Left ventricle myocardium superior (tissue), 1 donor: ENCODE measurements around the gene OR52E5. TPM values are rescaled to one million over a fixed set of nuclear protein-coding genes. Genes with fewer than 3 reads are reported as not detected.

ENCODE experiments used
- ATAC-seq: fragments of 200-7000 bp; cut with Tn5 transposase; one replicate; pipeline ENCODE4 v1.9.1; 2020; ENCODE audit warnings: mild to moderate bottlenecking, moderate library complexity
- DNase-seq: peaks from one replicate; pipeline ENCODE4 v3.0.0-alpha.2; 2020
- intact Hi-C: fragments of 100-400 bp; cut with micrococcal nuclease; formaldehyde crosslinking; loops from one replicate; pipeline ENCODE4 v1.11.0; 2022
- long read RNA-seq: library from polyadenylated mRNA; unstranded; transcript quantifications from one replicate; pipeline ENCODE4 v2.0.0, GENCODE V29; 2021
- total RNA-seq: library from RNA; stranded (reverse); fragmentation: NEBNext Ultra II Directional; extraction: Animal tissue kit (Norgen Biotek cat#: 25700); gene quantifications from one replicate; pipeline ENCODE4 v1.2.1, GENCODE V29; 2021
- donor health status: DM: no; HTN: yes; CAD: no; lungs with severe emphysema.

OR52E5 gene
- total RNA-seq: not detected
- long read RNA-seq: 0 reads

DNA sequence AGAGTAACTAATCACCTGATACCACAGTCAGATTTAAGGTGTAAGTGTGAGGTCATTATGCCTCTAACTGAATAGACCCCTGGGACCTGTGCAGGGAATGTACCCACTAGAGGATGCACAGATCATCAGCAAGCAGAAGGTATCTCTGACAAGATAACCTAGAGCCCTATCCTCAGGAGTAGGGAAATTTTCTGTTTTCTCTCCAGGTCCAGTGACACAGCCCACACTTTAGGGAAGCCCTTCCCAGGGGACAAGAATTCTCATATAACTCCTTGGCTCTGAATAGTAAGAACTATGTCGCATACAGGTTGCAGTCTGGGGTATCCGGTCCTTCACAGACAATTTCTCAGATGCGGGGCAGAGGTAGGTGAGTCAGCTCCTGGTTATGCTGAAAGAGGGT lies at the start of gene OR52E5:
OR52E5 (plus strand) TSS at position 301 of the 400 bp plus-strand sequence. CDS start 7,569 bp downstream, outside the sequence.
- no peak for DNase-seq
- intact Hi-C loops: no loop called here
- no peak for ATAC-seq

DNA sequence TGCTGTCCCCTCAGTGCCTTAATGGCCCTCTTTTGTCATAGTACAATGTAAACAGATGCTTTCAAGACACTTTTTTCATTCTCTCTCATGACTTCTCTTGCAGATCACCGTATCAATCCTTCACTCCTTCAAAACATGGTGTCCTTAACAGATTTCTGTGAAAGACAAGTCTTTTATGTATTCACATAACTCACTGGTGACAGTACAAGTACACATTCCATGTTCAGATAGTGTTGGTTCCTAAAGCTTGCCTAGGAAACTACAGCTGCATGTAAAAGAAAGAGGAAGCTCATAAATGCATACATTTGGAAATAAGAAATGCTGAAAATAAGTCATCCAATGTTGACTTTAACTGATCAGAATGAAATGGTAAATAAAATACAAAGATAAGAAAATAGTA lies 46.3 kb upstream of the OR52E5 start:
- intact Hi-C loops: no loop called here
- ATAC-seq (no peak), DNase-seq (no peak)

DNA sequence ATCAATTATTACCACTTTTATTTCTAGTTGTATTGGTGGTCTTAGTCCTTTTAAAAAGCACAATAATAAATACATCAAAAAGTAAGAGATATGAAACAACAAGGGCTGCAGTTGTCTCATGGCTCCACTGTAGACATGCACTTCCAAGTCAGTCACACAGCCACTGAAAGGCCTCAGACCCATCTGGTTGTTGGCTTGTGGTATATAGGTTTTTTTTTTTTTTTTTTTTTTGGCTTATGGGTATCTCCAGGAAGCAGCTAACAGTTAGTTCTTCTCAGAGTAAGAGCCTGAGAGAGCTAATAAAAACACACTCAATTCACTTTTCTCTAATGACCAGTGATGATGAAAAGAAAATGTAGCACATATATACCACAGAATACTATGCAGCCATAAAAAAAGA lies 45.3 kb upstream of the OR52E5 start:
- intact Hi-C loops: no loop called here
- ATAC-seq (no peak), DNase-seq (no peak)

DNA sequence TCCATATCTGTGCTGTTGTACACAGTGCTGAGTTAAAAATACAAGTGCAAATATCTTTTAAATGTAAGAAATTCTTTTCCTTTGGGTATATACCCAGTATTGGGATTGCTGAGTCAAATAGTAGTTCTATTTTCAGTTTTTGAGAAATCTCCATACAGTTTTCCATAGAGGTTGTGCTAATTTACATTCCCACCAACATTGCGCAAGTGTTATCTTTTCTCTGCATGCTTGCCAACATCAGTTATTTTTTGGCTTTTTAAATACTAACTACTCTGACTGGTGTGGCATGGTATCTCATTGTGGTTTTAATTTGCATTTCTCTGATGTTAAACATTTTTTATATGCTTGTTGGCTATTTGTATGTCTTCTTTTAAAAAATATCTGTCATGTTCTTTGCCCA lies 42.0 kb upstream of the OR52E5 start:
- no peak for ATAC-seq
- intact Hi-C loops: no loop called here
- no peak for DNase-seq

DNA sequence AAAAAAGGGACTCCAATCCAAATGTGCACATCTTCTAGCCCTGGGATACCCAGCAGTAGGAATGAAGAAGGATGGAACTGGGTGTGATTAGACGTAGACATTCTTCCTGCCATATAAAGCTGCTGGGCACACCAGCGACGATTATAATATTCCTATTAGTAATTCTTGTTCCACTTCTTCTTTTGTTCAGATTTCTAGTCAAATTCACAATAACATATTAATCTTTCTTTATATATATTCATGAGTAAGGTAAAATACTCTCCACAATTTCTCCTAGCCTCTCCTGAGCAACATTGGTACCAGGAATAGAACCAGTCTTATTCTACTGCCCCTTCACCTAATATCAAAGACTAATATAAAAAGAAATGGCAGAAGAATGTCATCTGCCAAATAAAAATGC lies 35.4 kb upstream of the OR52E5 start, which contains the start of gene OR52E8:
OR52E8 (minus strand) TSS at position 101 of the 400 bp plus-strand sequence; CDS start at position 101, 0 bp downstream.
- DNase-seq (no peak), ATAC-seq (no peak)
- intact Hi-C loops: no loop called here

DNA sequence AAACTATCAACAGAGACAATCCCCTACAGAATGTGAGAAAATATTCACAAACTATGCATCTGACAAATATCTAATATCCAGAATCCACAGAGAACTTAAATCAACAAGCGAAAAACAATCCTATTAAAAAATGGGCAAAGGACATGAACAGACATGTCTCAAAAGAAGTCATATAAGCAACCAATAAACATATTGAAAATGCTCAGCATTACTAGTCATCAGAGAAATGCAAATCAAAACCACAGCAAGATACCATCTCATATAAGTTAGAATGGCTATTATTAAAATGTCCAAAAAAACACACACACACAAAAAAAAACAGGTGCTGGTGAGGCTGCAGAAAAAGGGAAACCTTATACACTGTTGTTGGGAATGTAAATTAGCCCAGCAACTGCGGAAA lies 27.2 kb upstream of the OR52E5 start:
- DNase-seq (no peak), ATAC-seq (no peak)
- intact Hi-C loops: no loop called here

DNA sequence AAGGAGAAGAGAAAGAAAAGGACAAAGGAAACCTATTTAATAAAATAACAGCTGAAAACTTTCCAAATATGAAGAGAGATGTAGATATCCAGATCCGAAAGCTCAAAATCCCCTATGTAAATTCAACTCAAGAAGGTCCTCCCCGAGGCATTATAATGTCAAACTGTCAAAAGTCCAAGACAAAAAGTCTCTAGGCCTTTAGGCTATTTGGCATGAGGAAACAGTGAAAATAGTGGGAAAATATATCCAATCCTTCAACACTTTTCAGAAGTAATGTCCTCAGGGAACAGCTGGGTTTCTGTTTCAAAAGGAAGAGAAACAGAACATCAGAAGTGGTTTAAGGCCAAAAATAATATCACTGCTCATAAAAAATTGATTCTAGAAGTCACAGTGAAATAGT lies 14.4 kb upstream of the OR52E5 start:
- no peak for ATAC-seq
- DNase-seq: no peak
- intact Hi-C loops: no loop called here

DNA sequence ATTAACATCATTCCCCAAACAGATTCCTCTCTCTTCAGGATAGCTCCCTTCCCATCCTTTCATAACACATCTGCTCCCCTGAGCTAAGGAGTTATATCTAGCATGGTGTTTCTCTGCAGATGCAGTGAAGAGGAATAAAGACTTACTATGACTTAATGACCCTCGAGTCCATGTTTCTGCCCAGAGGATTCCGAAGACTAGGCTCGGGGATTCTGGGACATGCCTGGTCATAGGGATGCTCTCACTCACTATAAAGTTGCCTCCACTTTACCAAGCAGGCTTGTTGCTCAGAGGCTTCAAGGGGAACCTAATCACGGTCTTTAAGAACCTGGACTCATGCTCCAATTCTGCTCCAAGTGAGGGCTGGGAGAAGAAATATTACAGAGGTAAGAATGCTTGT lies 12.7 kb upstream of the OR52E5 start, which contains the start of gene OR52E4:
OR52E4 (plus strand) TSS at position 301 of the 400 bp plus-strand sequence. CDS start 3,664 bp downstream, outside the sequence.
- DNase-seq (no peak), ATAC-seq (no peak)
- intact Hi-C loops: no loop called here

DNA sequence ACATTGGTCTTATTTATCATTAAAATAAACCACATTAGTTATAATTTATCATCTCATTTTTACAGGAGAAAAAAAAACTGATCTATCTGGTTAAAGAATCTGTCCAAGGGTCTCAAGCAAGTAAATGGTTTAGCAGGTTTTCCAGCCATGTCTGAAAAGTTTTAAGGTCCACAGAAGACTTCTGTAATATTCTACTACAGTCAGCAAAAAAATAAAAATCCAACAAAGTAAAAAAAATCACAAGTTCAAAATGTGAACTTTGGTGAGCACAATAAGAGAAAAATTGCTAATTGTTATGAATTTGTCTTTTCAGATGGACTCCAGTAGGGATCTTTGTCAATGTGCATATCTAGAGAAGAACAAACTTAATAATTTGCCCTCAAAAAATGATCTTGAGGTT lies 11.3 kb upstream of the OR52E5 start:
- intact Hi-C loops: no loop called here
- no peak for ATAC-seq

DNA sequence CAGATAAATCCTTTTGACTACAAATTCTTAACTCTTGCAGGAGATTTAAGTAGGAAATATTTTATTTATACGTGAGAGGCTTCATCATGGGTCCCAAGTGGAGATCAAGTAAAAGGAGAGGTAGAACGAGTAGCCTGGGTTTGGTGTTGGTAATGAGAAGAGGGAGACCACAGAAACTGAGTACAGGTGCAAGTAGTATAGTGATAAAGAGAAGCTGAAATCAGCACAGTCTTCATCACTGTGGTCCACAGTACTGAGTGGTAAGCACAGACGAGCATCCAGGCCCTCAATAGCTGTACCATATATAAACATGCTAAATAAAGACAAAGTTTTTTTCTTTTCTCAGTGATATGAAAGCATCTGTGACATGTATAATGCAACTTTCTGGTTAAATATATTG lies 5.8 kb upstream of the OR52E5 start:
- intact Hi-C loops: no loop called here

More for the DNA sequence above, 11.3 kb upstream of the OR52E5 start:
- DNase-seq: no peak

DNA sequence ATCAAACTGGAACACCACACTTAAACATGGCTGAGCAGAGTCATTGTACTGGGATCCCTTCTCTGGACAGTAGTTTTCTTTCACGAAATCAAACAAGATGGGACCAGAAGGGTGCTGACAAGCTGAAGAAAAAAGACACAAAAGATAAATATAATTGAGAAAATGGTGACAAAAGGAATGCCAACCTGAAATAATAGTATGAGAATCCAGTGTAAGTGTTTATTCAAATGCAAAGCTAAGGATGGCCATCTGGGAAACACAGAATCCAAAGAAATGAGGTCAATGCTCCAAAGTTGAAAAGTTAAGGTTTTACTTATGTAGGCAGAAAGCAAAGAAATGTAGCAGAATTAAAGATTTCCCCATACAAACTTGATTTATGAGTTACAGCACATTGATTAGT lies 5.3 kb upstream of the OR52E5 start:
- intact Hi-C loops: no loop called here
- ATAC-seq: no peak
- DNase-seq: no peak

More for the DNA sequence above, 5.8 kb upstream of the OR52E5 start:
- ATAC-seq (no peak), DNase-seq (no peak)

DNA sequence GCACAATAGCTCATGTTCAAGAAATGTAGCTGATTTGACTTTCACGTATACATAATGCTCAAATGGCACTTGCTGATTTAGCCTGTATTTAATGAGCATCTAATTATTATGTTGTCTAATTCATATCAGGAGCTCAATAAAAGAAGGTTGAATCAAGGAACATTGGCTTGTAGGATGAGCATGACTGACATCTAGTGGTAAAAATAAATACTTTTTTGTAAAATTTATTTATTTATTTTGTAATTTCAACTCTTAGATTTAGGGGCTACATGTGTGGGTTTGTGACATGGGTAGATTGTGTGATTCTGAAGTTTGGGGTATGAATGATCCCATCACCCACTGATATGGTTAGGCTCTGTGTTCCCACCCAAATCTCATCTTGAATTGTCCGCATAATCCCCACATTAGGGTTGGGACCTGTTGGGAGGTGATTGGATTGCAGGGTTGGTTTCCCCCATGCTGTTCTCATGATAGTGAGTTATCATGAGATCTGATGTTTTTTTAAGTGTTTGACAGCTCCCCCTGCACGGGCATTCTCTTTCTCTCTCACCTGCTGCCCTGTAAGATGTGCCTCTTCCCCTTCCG lies 1.7 kb upstream of the OR52E5 start:
- DNase-seq (no peak), ATAC-seq (no peak)
- intact Hi-C loops: no loop called here

DNA sequence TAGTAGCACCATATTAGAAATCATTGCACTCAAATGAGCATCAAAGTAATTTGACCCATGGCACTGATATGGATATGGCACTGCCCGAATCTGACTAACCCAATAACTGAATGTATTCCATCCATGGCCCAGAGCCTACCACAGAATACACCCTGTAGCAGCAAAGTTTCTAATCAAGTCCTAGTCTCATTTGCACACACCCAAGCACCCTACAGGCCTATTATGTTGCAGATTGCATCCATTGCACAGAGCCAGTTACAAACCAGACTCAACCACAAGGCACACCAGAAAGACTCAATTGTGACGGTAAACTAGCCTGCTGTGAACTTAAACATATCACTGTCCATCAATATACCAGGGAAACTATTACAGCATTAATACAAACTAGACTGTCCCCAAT lies 6.5 kb downstream of the OR52E5 start:
- no peak for DNase-seq
- no peak for ATAC-seq
- intact Hi-C loops: no loop called here

DNA sequence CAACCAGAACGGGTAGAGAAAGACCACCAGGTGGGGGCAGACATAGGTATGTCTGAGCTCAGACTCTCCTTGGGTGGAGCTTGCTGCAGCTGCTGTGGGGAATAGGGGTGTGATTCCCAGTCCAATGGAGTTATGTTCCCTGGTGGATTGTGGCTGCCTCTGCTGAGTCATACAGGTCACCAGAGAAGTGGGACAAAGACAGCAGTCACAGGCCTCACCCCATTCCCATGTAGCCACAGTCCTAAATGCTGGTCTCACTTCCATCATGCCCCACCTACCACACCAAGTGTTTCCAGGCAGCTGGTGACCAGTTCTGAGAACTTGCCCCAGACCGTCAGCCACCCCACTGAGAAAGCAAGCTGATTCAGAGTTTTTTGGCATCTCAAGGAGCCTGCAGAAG lies 17.5 kb downstream of the OR52E5 start:
- ATAC-seq (no peak), DNase-seq (no peak)
- intact Hi-C loops: no loop called here

DNA sequence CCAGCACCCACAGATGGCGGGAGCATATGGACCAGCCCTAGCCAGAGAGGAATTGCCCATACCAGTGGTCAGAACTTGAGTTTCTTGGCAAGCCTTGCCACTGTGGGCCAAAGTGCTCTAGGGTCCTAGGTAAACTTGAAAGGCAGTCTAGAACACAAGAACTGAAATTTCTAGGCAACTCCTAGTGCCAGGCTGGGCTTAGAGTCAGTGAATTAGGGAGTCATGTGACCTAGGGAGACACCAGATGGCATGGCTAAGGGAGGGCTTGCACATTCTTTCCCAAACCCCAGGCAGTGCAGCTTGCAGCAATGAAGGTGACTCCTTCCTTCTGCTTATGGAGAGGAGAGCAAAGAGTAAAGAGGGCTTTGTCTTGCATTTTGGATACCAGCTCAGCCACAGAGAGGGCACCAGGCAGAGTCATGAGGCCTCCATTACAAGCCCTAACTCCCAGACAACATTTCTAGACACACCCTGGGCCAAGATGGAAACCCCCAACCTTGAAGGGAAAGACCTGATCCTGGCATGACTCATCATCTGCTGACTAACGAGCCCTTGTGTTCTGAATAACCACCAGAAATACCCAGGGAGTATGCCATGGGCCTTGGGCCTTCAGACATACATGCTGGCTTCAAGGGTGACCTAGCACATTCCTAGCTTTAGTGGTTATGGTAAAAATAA lies 29.9 kb downstream of the OR52E5 start:
- intact Hi-C loops: no loop called here
- DNase-seq: no peak
- ATAC-seq: no peak

DNA sequence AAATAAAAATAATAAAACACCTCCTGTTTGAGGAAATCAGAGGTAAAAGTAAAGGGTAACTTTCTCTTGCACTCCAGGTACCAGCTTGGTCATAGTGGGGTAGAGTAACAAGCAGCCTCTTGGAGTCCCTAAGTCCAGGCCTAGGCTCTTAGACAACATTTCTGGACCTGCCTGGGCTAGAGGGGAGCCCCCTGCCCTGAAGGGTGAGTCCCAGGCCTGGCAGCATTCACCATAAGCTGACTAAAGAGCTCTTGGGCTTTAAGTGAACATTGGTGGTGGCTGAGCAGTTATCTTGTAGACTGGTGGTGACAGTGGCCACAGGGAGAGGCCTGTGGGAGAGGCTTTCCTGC lies 30.4 kb downstream of the OR52E5 start:
- no peak for ATAC-seq
- DNase-seq: no peak
- intact Hi-C loops: no loop called here

DNA sequence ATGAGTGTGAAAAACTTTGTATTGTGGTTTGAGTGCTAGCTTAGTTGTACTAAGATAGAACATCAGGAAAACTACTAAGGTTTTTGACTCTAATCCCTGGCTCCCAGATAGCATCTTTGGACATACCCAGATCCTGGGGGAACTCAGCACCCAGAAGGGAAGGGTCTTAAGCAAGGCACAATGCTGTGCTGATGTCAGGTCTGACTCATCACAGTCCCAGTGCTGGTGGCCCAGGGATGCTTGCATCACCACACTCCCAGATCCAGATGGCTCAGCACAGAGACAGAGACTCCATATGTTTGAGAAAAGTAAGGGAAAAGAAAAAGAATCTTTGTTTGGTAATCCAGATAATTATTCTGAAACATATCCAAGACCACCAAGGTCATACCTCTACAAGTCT lies 30.8 kb downstream of the OR52E5 start:
- ATAC-seq (no peak), DNase-seq (no peak)
- intact Hi-C loops: no loop called here

DNA sequence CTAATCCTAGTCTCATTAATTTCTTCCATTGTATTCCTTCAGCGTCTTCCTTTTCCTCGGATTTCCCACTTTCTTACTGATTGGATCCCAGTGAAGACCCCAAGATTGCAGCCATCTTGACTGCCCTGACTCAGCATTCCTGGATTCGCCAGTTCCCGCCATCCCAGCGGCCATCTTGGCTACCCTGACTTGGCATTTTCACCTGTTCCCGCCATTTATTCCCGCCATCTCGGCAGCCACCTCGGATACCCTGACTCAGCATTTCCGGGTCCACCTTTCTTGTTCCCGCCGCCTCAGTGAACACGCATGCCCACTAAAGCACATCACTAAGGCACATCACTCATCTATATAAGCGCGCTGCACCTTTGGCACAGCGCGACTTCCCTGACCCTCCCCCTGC lies 35.3 kb downstream of the OR52E5 start:
- ATAC-seq (no peak), DNase-seq (no peak)
- intact Hi-C loops: no loop called here

DNA sequence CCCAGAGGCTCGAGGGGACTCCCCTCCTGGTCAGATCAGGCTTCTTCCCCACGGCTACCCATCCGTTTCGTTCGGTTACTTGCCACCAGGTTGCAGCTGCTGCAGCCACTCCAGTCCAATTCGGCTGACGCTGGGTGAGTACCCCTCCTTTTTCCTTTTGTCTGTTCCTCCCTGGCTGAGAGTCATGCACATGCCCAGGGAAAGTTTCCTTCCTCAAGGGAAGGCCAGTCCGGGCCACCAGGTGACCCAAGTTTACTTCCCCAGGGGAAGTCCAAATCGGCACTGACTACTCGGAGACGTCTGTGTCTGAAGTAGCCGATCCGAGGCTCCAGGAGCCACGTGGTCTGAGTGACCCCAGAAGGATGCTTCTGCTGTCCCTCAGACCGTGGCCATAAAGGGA lies 35.8 kb downstream of the OR52E5 start:
- DNase-seq: no peak
- ATAC-seq: no peak
- intact Hi-C loops: no loop called here

DNA sequence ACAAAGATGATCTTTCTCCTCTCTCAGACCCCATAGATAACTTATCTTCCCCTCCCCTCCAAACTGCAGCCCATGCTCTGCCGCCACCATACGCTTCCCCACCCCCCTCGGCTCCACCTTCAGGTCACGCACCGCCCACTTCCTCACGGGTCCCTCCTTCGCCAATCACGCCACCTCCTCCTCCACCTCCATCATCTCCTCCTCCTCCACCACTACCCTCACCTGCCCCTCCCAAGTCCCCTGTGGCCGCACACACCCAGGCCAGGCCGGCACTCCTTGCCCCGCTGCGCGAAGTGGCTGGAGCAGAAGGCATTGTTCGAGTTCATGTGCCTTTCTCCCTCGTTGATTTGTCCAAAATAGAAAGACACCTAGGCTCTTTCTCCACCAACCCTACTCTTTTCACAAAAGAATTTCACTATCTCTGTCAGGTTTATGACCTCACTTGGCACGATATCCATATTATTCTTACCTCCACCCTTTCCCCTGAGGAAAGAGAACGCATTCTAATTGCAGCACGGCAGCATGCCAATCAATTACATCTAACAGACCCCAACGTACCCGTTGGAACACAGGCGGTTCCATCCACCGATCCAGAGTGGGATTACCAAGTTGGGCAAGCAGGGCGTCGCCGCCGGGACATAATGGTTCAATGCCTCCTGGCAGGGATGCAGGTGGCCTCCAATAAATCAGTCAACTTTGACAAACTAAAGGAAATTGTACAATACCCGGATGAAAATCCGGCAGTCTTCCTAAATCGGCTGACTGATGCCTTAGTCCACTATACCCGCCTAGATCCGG lies 36.8 kb downstream of the OR52E5 start:
- no peak for ATAC-seq
- no peak for DNase-seq
- intact Hi-C loops: no loop called here
